A549 treated with Hydrocortisone at 1 μM for 4 hours (cell line): ENCODE measurements around the gene NUDC. TPM values are rescaled to one million over a fixed set of nuclear protein-coding genes. Genes with fewer than 3 reads are reported as not detected.

Source experiments
- total RNA-seq: library from RNA; stranded (reverse); fragments of 200-300 nt; extraction: Qiagen RNA extraction; gene quantifications from 5 replicates; pipeline ENCODE4 v1.2.3, GENCODE V29; 2022

The NUDC gene
- total RNA-seq: 121 to 147 TPM (median 128 TPM) in 5 replicates

DNA sequence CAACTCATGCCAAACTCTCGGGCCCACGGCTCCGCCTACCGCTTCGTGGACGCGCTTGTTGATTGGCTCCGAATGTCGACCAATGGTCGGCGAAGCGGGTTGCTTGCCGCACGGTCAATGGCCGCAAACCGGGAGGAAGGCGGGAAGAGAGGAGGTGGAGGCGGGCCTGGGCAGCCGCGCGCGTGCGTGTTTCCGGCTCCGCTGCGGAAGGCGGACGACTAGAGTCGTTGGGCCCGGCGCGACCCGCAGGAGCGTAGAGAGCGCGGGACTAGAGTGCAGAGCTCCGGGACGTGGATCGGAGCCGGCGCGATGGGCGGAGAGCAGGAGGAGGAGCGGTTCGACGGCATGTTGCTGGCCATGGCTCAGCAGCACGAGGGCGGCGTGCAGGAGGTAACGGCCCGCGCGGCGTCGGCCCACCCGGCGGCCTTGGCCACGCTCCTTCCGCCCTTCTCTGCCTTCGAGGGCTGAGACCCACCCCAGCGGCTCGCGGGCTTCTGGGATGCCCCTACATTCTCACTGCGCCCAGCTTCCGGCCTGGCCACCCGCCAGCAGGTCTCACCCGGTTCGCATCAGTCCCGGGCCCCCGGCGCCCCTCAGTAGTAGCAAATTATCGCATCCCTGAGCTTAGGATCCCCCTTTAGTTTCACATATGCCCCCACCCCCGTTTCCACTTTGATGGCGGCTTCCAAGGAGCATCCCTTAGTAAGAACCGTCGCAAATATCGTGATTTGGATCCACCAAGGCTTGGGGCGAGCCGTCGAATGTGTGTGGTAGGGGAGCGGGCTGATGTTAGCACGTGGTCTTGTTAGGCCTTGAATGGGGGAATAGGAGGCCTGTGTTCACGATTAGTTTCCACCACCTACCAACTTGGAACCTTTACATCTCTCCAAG lies at the start of gene NUDC:
NUDC (plus strand) TSS at position 204 of the 891 bp plus-strand sequence; CDS start at position 310, 106 bp downstream.

DNA sequence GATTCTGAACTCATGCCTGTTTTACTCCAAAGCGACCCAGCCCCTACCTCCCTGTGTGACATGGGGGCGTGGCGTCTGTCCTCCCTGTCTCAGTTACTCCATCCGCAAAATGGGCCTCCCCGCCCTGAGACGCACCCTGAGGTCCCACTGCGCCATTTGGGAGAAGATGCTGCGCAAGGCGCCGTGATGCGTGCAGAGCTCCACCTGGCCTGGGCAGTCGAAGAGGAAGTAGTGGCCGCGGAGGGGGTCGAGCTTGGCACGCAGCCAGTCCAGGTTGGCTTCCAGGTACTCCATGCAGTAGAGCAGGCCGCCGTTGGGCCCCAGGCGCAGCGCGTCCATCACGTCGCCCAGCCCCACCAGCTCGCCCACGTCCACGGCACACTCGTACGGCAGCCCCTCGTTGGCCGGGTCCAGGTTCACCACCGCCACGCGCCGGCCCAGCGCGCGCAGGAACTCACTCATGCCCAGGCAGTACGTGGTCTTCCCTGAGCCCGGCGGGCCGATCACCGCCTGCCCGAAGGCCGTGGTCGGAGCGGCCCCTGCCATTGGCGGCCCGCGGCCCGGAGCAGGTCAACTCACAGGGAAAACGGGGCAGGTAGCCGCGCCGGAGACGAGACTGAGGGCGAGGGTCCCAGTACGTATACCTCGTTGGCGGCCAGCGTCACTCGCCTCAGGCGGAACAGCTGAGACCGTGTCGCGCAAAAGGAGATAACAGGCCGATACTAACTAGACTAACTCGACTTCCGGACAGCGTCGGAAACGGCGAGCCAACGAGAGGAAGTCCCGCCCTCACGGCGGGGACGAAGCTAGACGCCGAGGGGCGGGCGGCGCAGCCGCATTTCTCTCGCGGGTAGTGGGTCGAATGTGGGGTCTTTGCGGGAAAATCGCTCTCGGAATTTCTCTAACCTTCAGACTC lies 31.7 kb upstream of the NUDC start, which contains the start of gene GPN2:
GPN2 (minus strand) TSS at position 733 of the 916 bp plus-strand sequence; CDS start at position 546, 187 bp downstream.

DNA sequence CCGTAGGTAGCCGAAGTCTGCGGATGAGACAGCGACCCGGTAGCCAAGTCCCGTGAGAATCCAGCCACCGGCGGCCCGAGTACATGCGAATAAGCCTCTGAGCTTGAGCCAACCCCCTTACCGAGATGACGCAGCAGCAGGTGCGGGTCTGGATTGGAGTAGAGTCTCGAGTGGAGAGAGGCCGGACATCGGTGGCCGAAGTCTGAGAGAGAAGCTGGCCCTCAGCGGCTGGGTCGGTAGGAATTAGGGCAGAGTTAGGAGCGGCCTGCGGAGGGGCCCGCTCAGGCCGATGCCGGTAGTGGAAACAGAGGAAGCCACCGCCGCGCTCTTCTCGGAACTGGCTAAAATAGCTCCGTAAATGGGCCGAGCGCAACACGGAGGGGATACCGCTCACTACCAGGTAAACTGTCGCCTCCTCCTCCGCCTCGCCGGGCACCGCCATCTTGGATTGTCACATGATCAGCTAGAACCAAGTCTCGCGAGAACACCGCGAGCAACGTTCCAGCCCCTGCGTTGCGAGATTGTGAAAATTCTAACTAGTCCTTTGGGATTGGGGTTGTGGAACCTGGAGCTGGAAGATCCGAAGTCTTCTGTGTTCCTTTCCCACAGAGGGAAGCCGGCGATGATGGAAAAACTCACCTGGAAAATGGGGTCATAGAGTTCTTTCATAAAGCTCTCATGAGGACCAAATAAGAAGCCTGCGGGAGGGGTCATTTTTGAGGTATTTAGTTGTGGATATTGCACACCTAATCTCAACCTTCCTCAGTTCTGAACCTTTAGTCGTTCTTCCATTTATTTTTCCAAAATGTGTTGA lies 21.3 kb upstream of the NUDC start, which contains the start of gene GPATCH3:
GPATCH3 (minus strand) TSS at position 467 of the 814 bp plus-strand sequence; CDS start at position 442, 25 bp downstream.

DNA sequence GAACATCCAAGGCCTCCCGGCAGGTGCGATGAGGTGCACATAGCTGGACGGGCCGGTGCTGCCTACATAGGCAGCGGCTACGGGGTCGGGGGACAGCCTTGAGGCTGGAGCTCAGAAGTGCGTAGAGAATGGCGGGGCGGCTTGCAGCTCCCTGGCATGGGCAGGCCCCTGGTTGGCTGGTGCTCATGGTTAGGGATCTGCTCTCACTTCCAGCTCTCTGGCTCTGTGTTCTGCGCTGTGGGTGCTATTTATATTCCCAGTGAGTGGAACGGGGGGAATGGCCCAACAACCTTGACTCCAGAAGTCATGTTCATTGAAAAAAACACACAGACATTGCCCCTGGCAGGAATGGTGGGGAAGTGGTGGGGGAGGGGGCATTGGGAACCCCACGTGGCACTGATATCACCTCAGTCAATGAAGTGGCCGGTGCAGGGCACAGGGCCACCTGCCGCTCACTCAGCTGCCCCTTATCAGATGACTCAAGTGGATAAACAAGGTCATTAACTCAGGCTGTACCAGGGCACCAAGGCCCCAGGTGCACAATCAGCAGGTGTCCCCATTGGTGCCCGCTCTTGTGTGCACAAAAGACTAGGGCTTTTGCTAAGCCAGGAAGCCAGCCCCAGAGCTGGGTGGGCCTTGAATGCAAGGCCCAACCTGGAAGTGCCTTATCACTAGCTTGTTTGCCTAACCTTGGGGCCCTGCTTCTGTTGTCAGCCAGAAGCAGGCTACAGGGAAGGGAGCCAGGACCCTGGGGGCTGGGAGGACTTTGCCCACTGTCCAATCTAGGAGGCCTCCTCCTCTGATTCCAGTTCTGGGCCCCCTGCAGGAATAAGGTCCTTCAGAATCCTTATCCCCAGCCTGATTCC lies 7.6 kb upstream of the NUDC start, which contains the start of gene NR0B2:
NR0B2 (minus strand) TSS at position 222 of the 866 bp plus-strand sequence; CDS start at position 187, 35 bp downstream.

DNA sequence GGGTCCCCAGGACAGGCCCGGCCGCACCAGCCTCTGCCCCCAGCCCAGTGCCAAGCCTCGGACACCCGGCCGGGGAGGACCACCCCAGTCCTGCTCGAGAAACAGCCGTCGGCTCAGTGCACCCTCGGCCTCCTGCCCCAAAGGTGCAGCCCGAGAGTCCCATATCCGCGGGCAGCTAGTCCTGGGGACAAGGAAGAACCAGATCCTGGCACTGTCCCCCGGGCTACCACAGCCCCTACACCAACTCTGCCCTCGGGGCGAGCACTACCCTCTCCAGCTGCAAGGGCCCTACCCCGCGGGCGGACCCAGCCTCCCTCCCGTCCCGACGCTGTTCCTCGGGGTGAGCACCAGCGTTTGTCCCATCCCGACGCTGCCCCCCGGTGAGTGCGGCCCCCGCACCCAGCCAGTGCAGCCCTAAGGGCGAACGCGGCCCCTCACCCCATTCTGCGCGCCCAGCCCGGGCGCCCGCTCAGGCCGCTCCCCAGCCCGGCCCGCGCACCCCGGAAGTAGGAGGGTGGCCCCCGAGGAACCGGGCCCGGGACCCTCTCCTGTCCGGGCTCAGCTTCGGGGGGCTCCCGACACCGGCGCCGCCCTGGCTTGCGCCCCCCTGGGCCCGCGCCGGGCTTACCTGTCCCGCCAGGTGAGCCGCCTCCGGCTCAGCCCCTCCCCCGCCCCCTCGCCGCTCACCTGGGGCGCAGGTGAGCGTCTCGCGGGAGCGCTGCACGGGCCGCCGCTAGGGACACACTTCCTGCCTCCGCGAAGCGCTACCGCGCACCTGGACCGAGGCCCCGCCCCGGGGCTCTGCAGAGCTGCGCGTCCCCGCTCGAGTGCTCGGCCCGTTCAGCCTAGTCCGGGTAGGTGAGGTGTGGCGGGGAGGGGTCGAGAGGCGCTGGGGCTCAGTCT lies 38.4 kb downstream of the NUDC start, which contains the start of gene KDF1:
KDF1 (minus strand) TSS at position 747 of the 903 bp plus-strand sequence. CDS start 8,088 bp downstream, outside the sequence.

DNA sequence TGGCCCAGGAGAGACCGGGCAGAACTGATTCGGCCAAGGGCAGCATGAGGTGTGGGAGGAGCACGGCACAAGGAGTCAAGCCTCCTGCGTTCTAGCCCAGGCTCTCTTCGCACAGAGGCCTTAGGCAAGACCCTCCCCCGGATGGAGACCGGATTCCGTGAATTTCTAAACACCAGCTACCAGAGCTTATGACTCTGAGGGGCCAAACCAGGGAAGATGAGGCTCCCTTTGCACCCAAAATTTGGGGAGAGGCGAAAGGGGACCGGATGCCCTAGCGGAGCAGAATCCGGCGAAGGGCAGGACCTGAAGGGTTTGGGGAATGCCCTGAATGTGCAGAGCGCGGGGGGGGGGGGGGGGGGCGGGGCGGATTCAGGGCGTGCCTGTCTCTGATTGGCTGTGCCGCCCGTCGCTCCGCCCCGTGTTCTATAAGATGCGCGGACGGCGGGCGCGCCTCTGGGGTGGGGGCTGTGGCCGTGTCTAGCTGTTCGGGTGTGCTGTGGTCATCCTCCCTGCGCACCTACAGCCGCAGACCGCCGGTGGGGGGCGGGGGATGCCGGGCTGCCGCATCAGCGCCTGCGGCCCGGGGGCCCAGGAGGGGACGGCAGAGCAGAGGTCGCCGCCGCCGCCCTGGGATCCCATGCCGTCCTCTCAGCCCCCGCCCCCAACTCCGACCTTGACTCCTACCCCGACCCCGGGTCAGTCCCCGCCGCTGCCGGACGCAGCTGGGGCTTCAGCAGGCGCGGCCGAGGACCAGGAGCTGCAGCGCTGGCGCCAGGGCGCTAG lies 71.9 kb downstream of the NUDC start, which contains the start of gene TRNP1:
TRNP1 (plus strand) TSS at position 456 of the 783 bp plus-strand sequence; CDS start at position 551, 95 bp downstream.

Other genes with a start within 250 kb of the NUDC start
- 34.7 to 47.6 TPM (median 36.9 TPM) in 5 replicates for gene ARID1A, start 225.7 kb upstream of the NUDC start, total RNA-seq
- gene PIGV, start 133.8 kb upstream of the NUDC start, total RNA-seq: 5.5 to 6.9 TPM (median 6.3 TPM) in 5 replicates
- 40.4 to 44.5 TPM (median 41.3 TPM) in 5 replicates for gene ZDHHC18, start 95.1 kb upstream of the NUDC start, total RNA-seq
- 509 to 664 TPM (median 575 TPM) in 5 replicates for gene SFN, start 58.6 kb upstream of the NUDC start, total RNA-seq
- gene GPN2, start 31.5 kb upstream of the NUDC start, total RNA-seq: 18.8 to 32.6 TPM (median 28.4 TPM) in 5 replicates
- 9.4 to 11.4 TPM (median 10.7 TPM) in 5 replicates for gene GPATCH3, start 21.3 kb upstream of the NUDC start, total RNA-seq
- 0.09 to 0.14 TPM in 2 of 5 replicates, not detected in the others for gene NR0B2, start 7.8 kb upstream of the NUDC start, total RNA-seq
- 0.20 to 0.35 TPM (median 0.26 TPM) in 5 replicates for gene KDF1, start 38.7 kb downstream of the NUDC start, total RNA-seq
- 200 to 287 TPM (median 278 TPM) in 5 replicates for gene TRNP1, start 71.9 kb downstream of the NUDC start, total RNA-seq
- 1.3 to 1.9 TPM (median 1.5 TPM) in 5 replicates for gene TENT5B, start 91.1 kb downstream of the NUDC start, total RNA-seq
- gene SLC9A1, start 233.4 kb downstream of the NUDC start, total RNA-seq: 14.8 to 19.5 TPM (median 17.2 TPM) in 5 replicates